ENCODE data around the gene HORMAD1. TPM values are rescaled to one million over a fixed set of nuclear protein-coding genes. Genes with fewer than 3 reads are reported as not detected.
A peak's percentile ranks its signal among the peaks of the same experiment; 100 is the strongest.
"Not testable (repeated sequence)": the region's sequence is repeated elsewhere in the genome, so short reads cannot be mapped to it uniquely, and the experiment has no call there.

HORMAD1 gene
- total RNA-seq, 2 experiments from 2014 or later: 0.25 TPM; not detected in 1

GRCh38 chr1:150749720-150750311 lies 29.1 kb upstream of the HORMAD1 start:
- Mint-ChIP-seq H3K36me3 (ENCODE audit: low read depth) (peaks cover 19% of the 10 kb centered on the region), H3K27me3 (no peaks in the 10 kb centered on the region)
- POLR2A ChIA-PET: interaction anchor here (0.7 kb wide), 1 partner anchor 172 kb away, joined by 3 read pairs; no protein-coding TSS in a partner anchor

DNA sequence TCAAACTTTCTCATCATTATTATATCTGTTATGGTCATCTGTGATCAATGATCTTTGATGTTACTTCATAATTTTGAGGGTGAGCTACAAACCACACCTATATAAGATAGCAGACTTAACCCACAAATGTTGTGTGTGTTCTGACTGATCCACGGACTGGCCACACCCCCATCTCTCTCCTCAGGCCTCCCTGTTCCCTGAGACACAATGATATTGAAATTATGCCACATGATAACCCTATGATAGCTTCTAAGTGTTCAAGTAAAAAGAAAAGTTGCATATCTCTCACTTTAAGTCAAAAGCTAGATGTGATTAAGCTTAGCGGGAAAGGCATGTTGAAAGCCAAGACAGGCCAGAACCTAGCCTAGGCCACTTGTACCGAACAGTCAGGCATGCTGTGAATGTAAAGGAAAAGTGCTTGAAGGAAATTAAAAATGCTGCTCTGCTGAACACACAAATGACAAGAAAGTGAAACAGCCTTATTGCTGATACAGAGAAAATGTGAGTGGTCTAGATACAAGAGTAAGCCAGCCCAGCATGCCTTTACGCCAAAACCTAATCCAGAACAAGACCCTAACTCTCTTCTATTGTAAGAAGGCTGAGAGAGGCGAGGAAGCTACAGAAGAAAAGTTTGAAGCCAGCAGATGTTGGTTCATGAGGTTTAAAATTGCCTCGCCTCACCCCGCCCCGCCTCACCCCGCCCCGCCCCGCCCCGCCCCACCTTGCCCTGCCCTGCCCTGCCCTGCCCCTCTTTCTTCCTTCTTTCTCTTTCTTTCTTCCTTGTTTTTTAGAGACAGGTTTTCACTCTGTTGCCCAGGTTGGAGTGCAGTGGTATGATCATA lies 28.4 kb upstream of the HORMAD1 start:
- Mint-ChIP-seq H3K9me3 (ENCODE audit: low read depth) (no peaks in the 10 kb centered on the region), H3K4me3 (no peak overlapping the region), H3K27me3 (no peaks in the 10 kb centered on the region), H3K4me1 (no peaks in the 10 kb centered on the region), H3K27ac (no peak overlapping the region), H3K36me3 (ENCODE audit: low read depth) (peaks cover 15% of the 10 kb centered on the region)
- ATAC-seq: peak; percentile 47
- POLR2A ChIA-PET: no interaction called here
- DNase-seq: no peak
- intact Hi-C loops (cut with DNase I, micrococcal nuclease): no loop called here
- CTCF ChIA-PET: no interaction called here

More at GRCh38 chr1:150749720-150750311, 29.1 kb upstream of the HORMAD1 start:
- Mint-ChIP-seq H3K4me3 (no peak overlapping the region), H3K4me1 (no peaks in the 10 kb centered on the region), H3K27ac (no peak overlapping the region), H3K9me3 (ENCODE audit: low read depth) (no peaks in the 10 kb centered on the region)
- ATAC-seq: no peak
- intact Hi-C loops (cut with DNase I, micrococcal nuclease): no loop called here
- no peak for DNase-seq
- CTCF ChIA-PET: interaction anchor here (1.2 kb wide), 1 partner anchor 90 kb away, joined by 3 read pairs; no protein-coding TSS in a partner anchor

DNA sequence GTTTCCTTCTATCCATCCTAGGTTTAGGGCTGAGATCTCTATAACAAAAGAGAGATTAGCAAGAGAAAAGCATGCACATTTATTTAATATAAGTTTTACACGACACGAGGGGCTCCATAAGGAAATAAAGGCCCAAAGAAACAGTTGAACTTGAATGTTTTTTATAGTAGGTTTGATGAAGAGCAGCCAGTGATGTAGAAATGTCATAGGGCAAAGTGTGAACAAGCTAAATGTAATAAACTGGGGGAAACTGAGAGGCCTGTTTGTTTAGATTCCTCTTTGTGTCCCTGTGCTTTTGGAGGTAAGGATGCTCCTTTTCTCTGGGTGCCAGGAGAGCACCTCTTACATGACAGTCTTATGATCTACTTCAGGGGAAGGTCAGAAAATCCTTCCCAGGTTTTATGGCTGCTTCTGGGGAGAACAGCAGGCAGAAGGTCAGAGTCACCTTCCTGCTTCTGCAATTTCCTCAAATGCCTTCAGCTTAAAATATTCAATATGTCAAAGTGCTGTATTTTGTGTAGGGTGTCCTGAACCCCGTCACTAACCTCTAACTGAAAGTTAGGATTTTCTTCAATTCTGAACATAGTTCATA lies 9.5 kb upstream of the HORMAD1 start:
- DNase-seq: no peak
- CTCF ChIA-PET: no interaction called here
- intact Hi-C loops (cut with DNase I, micrococcal nuclease): loop anchor here in 1 of 2 experiments (5.0 kb wide), 1 partner anchor 83 kb away; no protein-coding TSS in a partner anchor
- Mint-ChIP-seq H3K9me3 (ENCODE audit: low read depth) (no peaks in the 10 kb centered on the region), H3K27ac (no peak overlapping the region), H3K4me1 (no peaks in the 10 kb centered on the region), H3K4me3 (no peak overlapping the region), H3K27me3 (no peaks in the 10 kb centered on the region), H3K36me3 (ENCODE audit: low read depth) (peaks cover 4% of the 10 kb centered on the region)
- ATAC-seq: no peak
- POLR2A ChIA-PET: interaction anchor here (0.7 kb wide), 1 partner anchor 33 kb away, joined by 3 read pairs; no protein-coding TSS in a partner anchor

DNA sequence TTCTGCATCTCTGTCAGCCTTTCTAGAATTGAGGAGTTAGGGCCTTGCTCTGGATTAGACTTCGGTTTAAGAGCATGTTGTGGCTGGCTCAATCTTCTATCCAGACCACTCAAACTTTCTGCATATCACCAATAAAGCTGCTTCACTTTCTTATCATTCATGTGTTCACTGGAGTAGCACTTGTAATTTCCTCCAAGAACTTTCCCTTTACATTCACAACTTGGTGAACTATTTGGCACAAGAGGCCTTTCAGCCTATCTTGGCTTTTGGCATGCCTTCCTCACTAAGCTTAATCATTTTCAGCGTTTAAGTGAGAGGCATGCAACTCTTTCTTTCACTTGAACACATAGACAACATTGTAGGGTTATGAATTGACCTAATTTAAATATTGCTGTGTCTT lies 3.6 kb upstream of the HORMAD1 start:
- Mint-ChIP-seq H3K4me3 (no peak overlapping the region), H3K9me3 (ENCODE audit: low read depth) (no peaks in the 10 kb centered on the region), H3K27me3 (no peaks in the 10 kb centered on the region), H3K36me3 (ENCODE audit: low read depth) (no peaks in the 10 kb centered on the region), H3K27ac (no peak overlapping the region), H3K4me1 (no peaks in the 10 kb centered on the region)
- ATAC-seq (no peak), DNase-seq (no peak)
- POLR2A ChIA-PET: no interaction called here
- intact Hi-C loops (cut with DNase I, micrococcal nuclease): no loop called here
- CTCF ChIA-PET: no interaction called here

GRCh38 chr1:150720098-150720497 lies 597 bp downstream of the HORMAD1 start:
- intact Hi-C loops (cut with DNase I, micrococcal nuclease): no loop called here

DNA sequence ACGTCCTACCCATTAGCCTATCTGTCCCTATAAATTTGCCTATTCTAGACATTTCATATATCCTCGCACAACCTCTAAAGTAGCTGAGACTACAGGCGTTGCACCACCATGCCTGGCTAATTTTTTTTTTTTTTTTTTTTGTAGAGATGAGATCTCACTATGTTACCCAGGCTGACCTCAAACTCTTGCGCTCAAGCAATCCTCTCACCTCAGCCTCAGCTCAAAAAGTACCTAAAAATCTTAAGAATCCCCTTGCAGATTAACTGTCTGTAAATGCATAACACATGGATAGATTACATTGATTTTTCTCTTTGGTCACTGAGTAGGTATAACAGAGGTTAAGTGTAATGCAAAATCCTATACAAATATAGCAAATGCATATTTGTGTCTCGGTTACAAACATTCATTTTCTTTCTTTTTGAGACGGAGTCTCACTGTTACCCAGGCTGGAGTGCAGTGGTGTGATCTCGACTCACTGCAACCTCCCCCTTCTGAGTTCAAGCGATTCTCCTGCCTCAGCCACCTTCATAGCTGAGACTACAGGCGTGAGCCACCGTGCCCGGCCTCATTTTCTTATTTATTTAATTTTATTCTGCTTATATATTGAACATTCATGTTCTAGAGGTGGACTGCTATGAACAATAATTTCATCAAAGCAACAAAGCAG lies 2.3 kb downstream of the HORMAD1 start:
- intact Hi-C loops (cut with DNase I, micrococcal nuclease): no loop called here
- H3K27me3 Mint-ChIP-seq: no peaks in the 10 kb centered on the region
- DNase-seq (no peak), ATAC-seq (no peak)
- H3K4me1 Mint-ChIP-seq: no peaks in the 10 kb centered on the region
- POLR2A ChIA-PET: no interaction called here
- CTCF ChIA-PET: interaction anchor here (0.7 kb wide), 1 partner anchor 326 kb away, joined by 3 read pairs; no protein-coding TSS in a partner anchor
- no peaks in the 10 kb centered on the region for H3K9me3 Mint-ChIP-seq (ENCODE audit: low read depth)
- H3K27ac Mint-ChIP-seq: no peak overlapping the region
- H3K36me3 Mint-ChIP-seq (ENCODE audit: low read depth): no peaks in the 10 kb centered on the region
- H3K4me3 Mint-ChIP-seq: no peak overlapping the region

More at GRCh38 chr1:150720098-150720497, 597 bp downstream of the HORMAD1 start:
- ATAC-seq (no peak), DNase-seq (no peak)
- H3K4me1 Mint-ChIP-seq: no peaks in the 10 kb centered on the region
- no peaks in the 10 kb centered on the region for H3K27me3 Mint-ChIP-seq
- H3K4me3 Mint-ChIP-seq: no peak overlapping the region
- no peak overlapping the region for H3K27ac Mint-ChIP-seq
- ChIA-PET CTCF (no interaction called here), POLR2A (no interaction called here)
- H3K9me3 Mint-ChIP-seq (ENCODE audit: low read depth): no peaks in the 10 kb centered on the region
- H3K36me3 Mint-ChIP-seq (ENCODE audit: low read depth): no peaks in the 10 kb centered on the region

- H3K9me3 Mint-ChIP-seq (ENCODE audit: low read depth); intact Hi-C loops (cut with DNase I, micrococcal nuclease); POLR2A ChIA-PET; DNase-seq; H3K27me3 Mint-ChIP-seq; ATAC-seq; H3K36me3 Mint-ChIP-seq (ENCODE audit: low read depth); H3K4me1 Mint-ChIP-seq; H3K4me3 Mint-ChIP-seq; H3K27ac Mint-ChIP-seq: not testable (repeated sequence)
- CTCF ChIA-PET: interaction anchor here (1.3 kb wide), 1 partner anchor 12 kb away, joined by 4 read pairs; the partner anchor contains the start of gene GOLPH3L
These were observed 11.7 kb downstream of the HORMAD1 start for GRCh38 chr1:150709031-150709430.

DNA sequence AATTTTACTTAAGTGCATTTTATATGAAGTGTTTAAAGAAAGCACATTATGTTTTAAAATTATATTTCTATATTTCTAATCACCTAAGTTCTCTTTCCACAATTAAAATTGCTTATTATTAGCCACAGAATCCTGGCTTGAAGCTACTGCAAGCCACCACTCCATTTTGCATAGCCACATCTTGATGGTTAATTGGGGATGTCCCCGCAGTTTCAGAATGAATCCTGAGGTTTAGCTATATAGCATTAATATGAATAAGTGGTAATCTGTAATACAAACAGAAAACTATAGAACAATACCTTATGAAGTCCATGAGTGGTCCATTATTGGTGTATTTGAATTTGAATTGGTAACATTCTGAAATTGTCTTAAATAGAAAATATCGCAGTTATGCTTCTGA lies 12.1 kb downstream of the HORMAD1 start:
- Mint-ChIP-seq H3K9me3 (ENCODE audit: low read depth) (no peaks in the 10 kb centered on the region), H3K27me3 (no peaks in the 10 kb centered on the region), H3K4me3 (no peak overlapping the region), H3K4me1 (peaks cover 5% of the 10 kb centered on the region), H3K27ac (no peak overlapping the region), H3K36me3 (ENCODE audit: low read depth) (no peaks in the 10 kb centered on the region)
- POLR2A ChIA-PET: no interaction called here
- CTCF ChIA-PET: interaction anchor here (1.3 kb wide), 1 partner anchor 11 kb away, joined by 4 read pairs; the partner anchor contains the start of gene GOLPH3L
- DNase-seq (peak; percentile 54), ATAC-seq (peak; percentile 83)
- intact Hi-C loops (cut with DNase I, micrococcal nuclease): no loop called here

DNA sequence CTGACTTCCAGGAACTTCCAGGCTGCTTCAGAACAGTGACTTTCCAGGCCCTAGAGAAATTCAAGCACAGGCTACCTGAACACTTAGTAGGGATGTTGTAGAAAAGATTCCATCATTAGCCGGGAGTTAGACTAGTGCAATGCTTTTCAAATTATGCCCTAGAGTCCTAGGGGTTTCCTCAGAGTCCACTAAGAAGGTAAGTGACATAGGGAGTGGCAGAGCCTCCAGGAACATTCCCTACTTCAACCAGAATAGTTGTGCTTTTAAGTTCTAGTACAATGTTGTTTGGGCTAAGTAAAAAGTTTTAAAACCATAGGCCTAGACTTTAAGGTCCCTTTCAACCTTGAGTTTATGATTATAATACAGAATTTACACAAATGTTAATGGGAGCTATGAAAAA lies 14.6 kb downstream of the HORMAD1 start:
- H3K36me3 Mint-ChIP-seq (ENCODE audit: low read depth): no peaks in the 10 kb centered on the region
- CTCF ChIA-PET: interaction anchor here (0.9 to 1.4 kb wide), 2 partner anchors 9 to 29 kb away, joined by 3 to 4 read pairs; partner anchors contain the start of gene GOLPH3L
- peaks cover 5% of the 10 kb centered on the region for H3K4me1 Mint-ChIP-seq
- H3K4me3 Mint-ChIP-seq: no peak overlapping the region
- ATAC-seq (no peak), DNase-seq (no peak)
- POLR2A ChIA-PET: no interaction called here
- H3K9me3 Mint-ChIP-seq (ENCODE audit: low read depth): no peaks in the 10 kb centered on the region
- intact Hi-C loops (cut with DNase I, micrococcal nuclease): no loop called here
- H3K27me3 Mint-ChIP-seq: peaks cover 4% of the 10 kb centered on the region
- no peak overlapping the region for H3K27ac Mint-ChIP-seq

DNA sequence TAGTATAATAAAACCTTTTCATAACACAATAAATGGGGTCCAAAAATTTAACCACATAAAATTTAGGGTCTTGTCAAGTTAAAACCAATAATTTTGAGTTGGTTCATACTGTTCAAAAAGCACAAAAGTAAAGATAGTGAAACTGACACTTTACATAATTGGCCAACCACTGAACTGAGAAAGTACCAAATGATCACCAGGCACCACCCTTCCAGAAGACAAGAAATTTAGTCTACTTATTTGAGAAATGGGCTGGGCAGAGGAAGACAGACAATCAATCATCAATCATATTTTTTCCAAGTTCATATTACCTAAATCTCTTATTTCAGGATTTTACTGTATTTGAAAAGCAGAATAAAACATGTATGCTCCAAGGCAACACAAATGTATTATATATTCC lies 17.3 kb downstream of the HORMAD1 start:
- DNase-seq (no peak), ATAC-seq (no peak)
- no peak overlapping the region for H3K4me3 Mint-ChIP-seq
- no peaks in the 10 kb centered on the region for H3K9me3 Mint-ChIP-seq (ENCODE audit: low read depth)
- H3K36me3 Mint-ChIP-seq (ENCODE audit: low read depth): no peaks in the 10 kb centered on the region
- peaks cover 7% of the 10 kb centered on the region for H3K27me3 Mint-ChIP-seq
- intact Hi-C loops (cut with DNase I, micrococcal nuclease): no loop called here
- POLR2A ChIA-PET: no interaction called here
- CTCF ChIA-PET: no interaction called here
- H3K27ac Mint-ChIP-seq: no peak overlapping the region
- H3K4me1 Mint-ChIP-seq: no peaks in the 10 kb centered on the region
